GM12892 (cell line): ENCODE results near the gene SPDEF.

ENCODE experiments used
- DNase-seq: peaks from one replicate; pipeline ENCODE4 v3.0.0; 2011; ENCODE audit not compliant: insufficient read length
- FAIRE-seq: peaks from 2 replicates; lab custom pipeline; 2011; peaks lifted over from hg19 to GRCh38; lab: Jason Lieb, UNC
- POLR2A ChIP-seq: IDR thresholded peaks from 2 replicates; pipeline ENCODE4 v1.6.1; 2011; ENCODE audit warnings: low read depth, low read length, control low read depth
- POLR2AphosphoS5 ChIP-seq: IDR thresholded peaks from 2 replicates; pipeline ENCODE4 v1.6.1; 2011; ENCODE audit warnings: low read depth, low read length, control low read depth
- TAF1 ChIP-seq: IDR thresholded peaks from 2 replicates; pipeline ENCODE4 v1.6.1; 2011; ENCODE audit warnings: low read depth, mild to moderate bottlenecking, control low read depth, low read length, borderline replicate concordance

The SPDEF gene

GRCh38 chr6:34568341-34569201 is 12.4 kb upstream of the SPDEF start:
- no peak for DNase-seq
- FAIRE-seq = no peak
- TF ChIP-seq TAF1 (no peak), POLR2AphosphoS5 (no peak), POLR2A (no peak)

- FAIRE-seq (no peak), DNase-seq (no peak)
- no peak for TF ChIP-seq TAF1
- no peak for TF ChIP-seq POLR2AphosphoS5
Observed at GRCh38 chr6:34566830-34567546, 10.9 kb upstream of the SPDEF start.

GRCh38 chr6:34565722-34566137 is 9.6 kb upstream of the SPDEF start:
- DNase-seq (no peak), FAIRE-seq (no peak)
- no peak for TF ChIP-seq POLR2AphosphoS5

DNA sequence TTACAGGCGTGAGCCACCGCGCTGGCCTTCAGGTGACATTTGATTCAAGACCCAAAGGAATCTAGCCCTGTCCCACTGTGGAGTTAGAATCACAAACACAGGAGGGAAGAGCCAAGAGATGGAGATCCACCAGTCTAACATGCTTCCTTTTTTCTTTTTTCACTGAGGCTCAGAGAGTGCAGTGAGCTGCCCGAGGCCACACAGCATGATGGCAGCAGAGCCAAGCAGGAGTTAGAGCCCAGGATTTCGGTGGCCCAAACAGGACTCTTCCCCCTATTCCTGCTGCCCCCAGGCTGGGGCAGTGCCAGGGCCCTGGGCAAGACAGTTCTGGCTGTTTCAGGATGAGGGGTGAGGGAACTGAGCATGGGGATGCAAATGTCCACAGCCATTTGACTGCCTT is 8.1 kb upstream of the SPDEF start:
- no peak for TF ChIP-seq POLR2A
- TF ChIP-seq TAF1 = no peak
- TF ChIP-seq POLR2AphosphoS5 = no peak
- DNase-seq (no peak), FAIRE-seq (no peak)

- FAIRE-seq (no peak), DNase-seq (no peak)
- TF ChIP-seq POLR2A = no peak
- no peak for TF ChIP-seq TAF1
- no peak for TF ChIP-seq POLR2AphosphoS5
Observed at GRCh38 chr6:34563513-34563870, 7.4 kb upstream of the SPDEF start.

- no peak for TF ChIP-seq TAF1
- TF ChIP-seq POLR2A = no peak
- TF ChIP-seq POLR2AphosphoS5 = no peak
- DNase-seq (no peak), FAIRE-seq (no peak)
Observed at GRCh38 chr6:34562861-34563512, 6.9 kb upstream of the SPDEF start.

GRCh38 chr6:34562350-34562749 is 6.2 kb upstream of the SPDEF start:
- TF ChIP-seq POLR2AphosphoS5 (no peak), TAF1 (no peak), POLR2A (no peak)
- no peak for FAIRE-seq
- no peak for DNase-seq

DNA sequence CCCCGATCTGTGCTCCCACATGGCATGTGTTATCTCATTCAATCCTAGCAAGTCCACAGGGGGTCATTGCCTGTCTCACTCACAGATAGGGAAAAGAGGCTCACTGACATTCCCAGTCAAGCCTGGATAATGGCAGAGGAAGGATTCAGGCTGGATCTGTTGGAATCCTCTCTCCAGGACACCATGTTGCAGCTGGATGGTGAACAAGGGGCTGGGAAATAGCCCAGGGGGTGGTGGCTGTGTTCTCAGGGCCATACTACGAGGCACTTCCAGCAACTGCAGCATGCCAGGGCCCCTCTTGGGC is 5.0 kb upstream of the SPDEF start:
- DNase-seq (no peak), FAIRE-seq (no peak)
- no peak for TF ChIP-seq TAF1
- TF ChIP-seq POLR2A = no peak
- TF ChIP-seq POLR2AphosphoS5 = no peak

GRCh38 chr6:34560366-34561226 is 4.5 kb upstream of the SPDEF start:
- TF ChIP-seq POLR2A = no peak
- no peak for TF ChIP-seq POLR2AphosphoS5
- no peak for TF ChIP-seq TAF1
- FAIRE-seq (no peak), DNase-seq (no peak)

- no peak for DNase-seq
- no peak for FAIRE-seq
- TF ChIP-seq TAF1 = no peak
- TF ChIP-seq POLR2A = no peak
- no peak for TF ChIP-seq POLR2AphosphoS5
Observed at GRCh38 chr6:34559651-34560365, 3.7 kb upstream of the SPDEF start.

DNA sequence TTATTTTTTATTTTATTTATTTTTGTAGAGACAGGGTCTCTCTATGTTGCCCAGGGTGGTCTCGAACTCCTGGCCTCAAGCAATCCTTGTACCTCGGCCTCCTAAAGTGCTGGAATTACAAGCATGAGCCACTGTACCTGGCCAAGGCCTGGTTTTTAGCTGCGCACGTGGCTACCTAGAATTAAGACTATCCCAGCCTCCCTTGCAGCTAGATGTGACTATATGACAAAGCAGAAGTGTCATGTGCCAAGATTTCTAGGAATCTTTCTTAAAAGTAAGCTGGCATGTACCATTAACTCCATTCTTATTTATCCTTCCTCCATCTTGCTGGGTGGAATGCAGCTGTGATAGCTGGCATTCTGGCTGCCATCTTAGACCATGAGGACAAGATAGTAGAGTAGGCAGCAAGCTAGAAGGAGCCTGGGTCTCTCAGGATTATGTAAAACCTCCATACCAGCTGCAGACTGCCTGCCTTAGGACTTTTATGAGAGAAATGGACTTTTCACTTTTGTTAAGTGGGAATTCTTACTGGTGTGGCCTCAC is 2.1 kb upstream of the SPDEF start:
- FAIRE-seq (no peak), DNase-seq (no peak)
- TF ChIP-seq POLR2AphosphoS5 (no peak), POLR2A (no peak), TAF1 (no peak)
